HepG2 (cell line): ENCODE data around the gene MYH9. TPM values are rescaled to one million over a fixed set of nuclear protein-coding genes. Genes with fewer than 3 reads are reported as not detected.
A peak's percentile ranks its signal among the peaks of the same experiment; 100 is the strongest.

Experiments
- ADNP ChIP-seq: sonication (generic); formaldehyde crosslinking; IDR thresholded peaks from 2 replicates; pipeline ENCODE4 v1.4.0; 2020; ENCODE audit warnings: missing genetic modification reagents
- CEBPZ ChIP-seq: IDR thresholded peaks from 2 replicates; pipeline ENCODE4 v1.6.1; 2012; ENCODE audit warnings: low read length, improper control_type of control experiment
- ESRRA ChIP-seq: sonication (generic); formaldehyde crosslinking; IDR thresholded peaks from 2 replicates; pipeline ENCODE4 v1.5.1; 2020; ENCODE audit warnings: mild to moderate bottlenecking, low read depth, missing genetic modification reagents
- FOXK2 ChIP-seq: fragments of 450-650 bp; IDR thresholded peaks from 2 replicates; pipeline ENCODE4 v1.6.1; 2016
- HBP1 ChIP-seq: IDR thresholded peaks from 2 replicates; pipeline ENCODE4 v1.6.1; 2016; ENCODE audit warnings: low read depth, control low read depth
- HDAC1 ChIP-seq: sonication (generic); formaldehyde crosslinking; IDR thresholded peaks from 2 replicates; pipeline ENCODE4 v1.5.1; 2020; ENCODE audit warnings: mild to moderate bottlenecking, missing genetic modification reagents
- MZF1 ChIP-seq: sonication (generic); formaldehyde crosslinking; IDR thresholded peaks from 2 replicates; pipeline ENCODE4 v1.8.1; 2023; ENCODE audit warnings: mild to moderate bottlenecking, missing genetic modification reagents, borderline replicate concordance
- PAXIP1 ChIP-seq: sonication (generic); formaldehyde crosslinking; conservative IDR thresholded peaks from 2 replicates; pipeline ENCODE4 v1.4.0; 2020; ENCODE audit warnings: mild to moderate bottlenecking, missing genetic modification reagents, moderate library complexity
- SAFB2 ChIP-seq: sonication (generic); formaldehyde crosslinking; IDR thresholded peaks from 2 replicates; pipeline ENCODE4 v1.5.1; 2020; ENCODE audit warnings: missing genetic modification reagents, low read depth, mild to moderate bottlenecking, borderline replicate concordance
- SMAD3 ChIP-seq: sonication (generic); formaldehyde crosslinking; IDR thresholded peaks from 2 replicates; pipeline ENCODE4 v1.4.0; 2020; ENCODE audit warnings: missing genetic modification reagents
- SMYD3 ChIP-seq: sonication (generic); formaldehyde crosslinking; IDR thresholded peaks from 2 replicates; pipeline ENCODE4 v1.8.1; 2023; ENCODE audit warnings: mild to moderate bottlenecking, missing genetic modification reagents
- SP5 ChIP-seq: IDR thresholded peaks from 2 replicates; pipeline ENCODE4 v1.6.1; 2016; ENCODE audit warnings: low read depth, borderline replicate concordance
- TBL1XR1 ChIP-seq: fragments of 150-350 bp; IDR thresholded peaks from 2 replicates; pipeline ENCODE4 v1.6.1; 2014; ENCODE audit warnings: borderline replicate concordance, low read length; ENCODE audit not compliant: partially characterized antibody
- TBX3 ChIP-seq: fragments of 450-650 bp; IDR thresholded peaks from 2 replicates; pipeline ENCODE4 v1.6.1; 2017; ENCODE audit warnings: antibody characterized with exemption, mild to moderate bottlenecking, inconsistent platforms, borderline replicate concordance
- TMF1 ChIP-seq: sonication (generic); formaldehyde crosslinking; IDR thresholded peaks from 2 replicates; pipeline ENCODE4 v1.8.1; 2022; ENCODE audit warnings: low read depth, missing genetic modification reagents
- ZFP36L1 ChIP-seq: sonication (generic); formaldehyde crosslinking; IDR thresholded peaks from 2 replicates; pipeline ENCODE4 v1.8.0; 2022; ENCODE audit warnings: mild to moderate bottlenecking, missing genetic modification reagents, moderate library complexity
- ZMYM4 ChIP-seq: sonication (generic); formaldehyde crosslinking; IDR thresholded peaks from 2 replicates; pipeline ENCODE4 v1.8.1; 2023; ENCODE audit warnings: mild to moderate bottlenecking, missing genetic modification reagents
- ZNF121 ChIP-seq: sonication (generic); formaldehyde crosslinking; IDR thresholded peaks from 2 replicates; pipeline ENCODE4 v1.5.0; 2020; ENCODE audit warnings: mild to moderate bottlenecking, missing genetic modification reagents
- ZNF264 ChIP-seq: sonication (generic); formaldehyde crosslinking; IDR thresholded peaks from 2 replicates; pipeline ENCODE4 v1.4.0; 2020; ENCODE audit warnings: missing genetic modification reagents
- ZNF768 ChIP-seq: sonication (generic); formaldehyde crosslinking; IDR thresholded peaks from 2 replicates; pipeline ENCODE4 v1.4.0; 2020; ENCODE audit warnings: missing genetic modification reagents
- ZNF784 ChIP-seq: sonication (generic); formaldehyde crosslinking; IDR thresholded peaks from 2 replicates; pipeline ENCODE4 v1.5.1; 2020; ENCODE audit warnings: missing genetic modification reagents, mild to moderate bottlenecking, borderline replicate concordance
- polyA plus RNA-seq, 8 experiments: library from polyadenylated mRNA; depleted of rRNA in 3 of 8; stranded (reverse) in 7 of 8; unstranded in 1 of 8; fragments of >200 nt; fragmentation: Illumina TruSeq in 4 of 8; extraction: Trizol in 4 of 8; gene quantifications; 2 replicates each; pipeline versions ENCODE4 v1.2.1 to v1.2.3, GENCODE V29; 2011 to 2016; ENCODE audit warnings: low read depth in 4 of 8, missing spikeins in 1 of 8, mixed read lengths in 1 of 8; ENCODE audit not compliant: insufficient read depth in 1 of 8
- total RNA-seq, 5 experiments: library from RNA; depleted of rRNA; stranded (reverse); fragments of >200 nt; fragmentation: Illumina TruSeq; extraction: Trizol; gene quantifications; 2 replicates each; pipeline ENCODE4 v1.2.3, GENCODE V29; 2016; ENCODE audit warnings: low read depth in 1 of 5

The MYH9 gene
- total and polyA plus RNA-seq, 2 of the 13 experiments (the other 11 are each of a cell fraction or from before 2014, with no cell fraction given) = 50.7 to 98.5 TPM

- TF ChIP-seq ADNP (no peak), PAXIP1 (CRISPR knock-in tag) (peak; percentile 70), SMAD3 (CRISPR knock-in tag) (no peak), SP5 (0 out of 2 replicates have a peak, but pooled peaks have one; percentile 16), SAFB2 (CRISPR knock-in tag) (no peak), TMF1 (CRISPR knock-in tag) (no peak), ZNF264 (CRISPR knock-in tag) (0 out of 2 replicates have a peak, but pooled peaks have one; percentile 26), MZF1 (CRISPR knock-in tag) (no peak), TBL1XR1 (peak; percentile 45), ZNF768 (CRISPR knock-in tag) (no peak), ZNF784 (CRISPR knock-in tag) (0 out of 2 replicates have a peak, but pooled peaks have one; percentile 30), ZFP36L1 (CRISPR knock-in tag) (peak; percentile 49; the same call in 1 of the 2 replicates), SMYD3 (CRISPR knock-in tag) (no peak), ZMYM4 (peak; percentile 38; the same call in 1 of the 2 replicates), TBX3 (peak; percentile 44; the same call in 1 of the 2 replicates), FOXK2 (no peak), HBP1 (no peak), ESRRA (CRISPR knock-in tag) (peak; percentile 50; the same call in 1 of the 2 replicates), HDAC1 (CRISPR knock-in tag) (0 out of 2 replicates have a peak, but pooled peaks have one; percentile 22), ZNF121 (peak; percentile 77), CEBPZ (no peak)
Observed at GRCh38 chr22:36411589-36412258, 24.0 kb upstream of the MYH9 start (continued).
